ENCODE results near the gene LAMB1. TPM values are rescaled to one million over a fixed set of nuclear protein-coding genes. Genes with fewer than 3 reads are reported as not detected.
"Not testable (repeated sequence)": the region's sequence is repeated elsewhere in the genome, so short reads cannot be mapped to it uniquely, and the experiment has no call there.

LAMB1 gene
- total and polyA plus RNA-seq, 9 donors = 233 to 692 (median 529) TPM

- H3K27me3 ChIP-seq (ENCODE audit: control insufficient read depth, insufficient read depth, low read length); H3K9me3 ChIP-seq (replicated peaks; ENCODE audit: control insufficient read depth, low read depth, low read length); H3K27ac ChIP-seq (ENCODE audit: low read length); H3K4me3 ChIP-seq (ENCODE audit: low read length); H3K4me1 ChIP-seq (ENCODE audit: control insufficient read depth, insufficient read depth, low read length); H3K36me3 ChIP-seq (ENCODE audit: control insufficient read depth, insufficient read depth, low read length); DNase-seq: not testable (repeated sequence)
- WGBS (ENCODE audit: insufficient coverage) = 94% methylated on average over 21 of the region's 22 CpGs
Observed at GRCh38 chr7:107887827-107888226, 115.1 kb downstream of the LAMB1 start.

GRCh38 chr7:107884066-107884818 is 118.7 kb downstream of the LAMB1 start:
- Histone ChIP-seq H3K36me3 (ENCODE audit: control insufficient read depth, insufficient read depth, low read length) (no peaks in the 10 kb centered on the region), H3K27ac (ENCODE audit: low read length) (no peak overlapping the region), H3K4me3 (ENCODE audit: low read length) (no peak overlapping the region), H3K9me3 (replicated peaks; ENCODE audit: control insufficient read depth, low read depth, low read length) (no peaks in the 10 kb centered on the region), H3K4me1 (ENCODE audit: control insufficient read depth, insufficient read depth, low read length) (no peaks in the 10 kb centered on the region), H3K27me3 (ENCODE audit: control insufficient read depth, insufficient read depth, low read length) (peaks cover 4% of the 10 kb centered on the region)
- 45% methylated on average over 4 of the region's 6 CpGs for WGBS (ENCODE audit: insufficient coverage)
- DNase-seq = peak; percentile 26

- WGBS (ENCODE audit: insufficient coverage) = 60% methylated on average over 1 of the region's 2 CpGs
- H3K27me3 ChIP-seq (ENCODE audit: control insufficient read depth, insufficient read depth, low read length) = peaks cover 4% of the 10 kb centered on the region
- no peaks in the 10 kb centered on the region for H3K36me3 ChIP-seq (ENCODE audit: control insufficient read depth, insufficient read depth, low read length)
- no peaks in the 10 kb centered on the region for H3K9me3 ChIP-seq (replicated peaks; ENCODE audit: control insufficient read depth, low read depth, low read length)
- no peak overlapping the region for H3K27ac ChIP-seq (ENCODE audit: low read length)
- no peak overlapping the region for H3K4me3 ChIP-seq (ENCODE audit: low read length)
- no peaks in the 10 kb centered on the region for H3K4me1 ChIP-seq (ENCODE audit: control insufficient read depth, insufficient read depth, low read length)
- DNase-seq = no peak
Observed at GRCh38 chr7:107882766-107883165, 120.2 kb downstream of the LAMB1 start.

- WGBS (ENCODE audit: insufficient coverage) = no CpG with 5 or more reads among the region's 3 CpGs
- no peaks in the 10 kb centered on the region for H3K36me3 ChIP-seq (ENCODE audit: control insufficient read depth, insufficient read depth, low read length)
Observed at GRCh38 chr7:107879400-107880035, 123.4 kb downstream of the LAMB1 start.

GRCh38 chr7:107878636-107879035 is 124.3 kb downstream of the LAMB1 start:
- no peak overlapping the region for H3K4me3 ChIP-seq (ENCODE audit: low read length)
- H3K4me1 ChIP-seq (ENCODE audit: control insufficient read depth, insufficient read depth, low read length) = no peaks in the 10 kb centered on the region
- DNase-seq = no peak
- 100% methylated on average over 2 of the region's 3 CpGs for WGBS (ENCODE audit: insufficient coverage)
- no peak overlapping the region for H3K27ac ChIP-seq (ENCODE audit: low read length)
- H3K36me3 ChIP-seq (ENCODE audit: control insufficient read depth, insufficient read depth, low read length) = no peaks in the 10 kb centered on the region
- H3K27me3 ChIP-seq (ENCODE audit: control insufficient read depth, insufficient read depth, low read length) = no peaks in the 10 kb centered on the region
- H3K9me3 ChIP-seq (replicated peaks; ENCODE audit: control insufficient read depth, low read depth, low read length) = no peaks in the 10 kb centered on the region

More at GRCh38 chr7:107879400-107880035, 123.4 kb downstream of the LAMB1 start:
- Histone ChIP-seq H3K4me3 (ENCODE audit: low read length) (no peak overlapping the region), H3K27ac (ENCODE audit: low read length) (no peak overlapping the region), H3K9me3 (replicated peaks; ENCODE audit: control insufficient read depth, low read depth, low read length) (no peaks in the 10 kb centered on the region), H3K4me1 (ENCODE audit: control insufficient read depth, insufficient read depth, low read length) (no peaks in the 10 kb centered on the region), H3K27me3 (ENCODE audit: control insufficient read depth, insufficient read depth, low read length) (no peaks in the 10 kb centered on the region)
- DNase-seq = peak; percentile 49

- no CpG with 5 or more reads among the region's 5 CpGs for WGBS (ENCODE audit: insufficient coverage)
- no peak for DNase-seq
- Histone ChIP-seq H3K27ac (ENCODE audit: low read length) (no peak overlapping the region), H3K4me1 (ENCODE audit: control insufficient read depth, insufficient read depth, low read length) (no peaks in the 10 kb centered on the region), H3K36me3 (ENCODE audit: control insufficient read depth, insufficient read depth, low read length) (no peaks in the 10 kb centered on the region), H3K27me3 (ENCODE audit: control insufficient read depth, insufficient read depth, low read length) (no peaks in the 10 kb centered on the region), H3K4me3 (ENCODE audit: low read length) (no peak overlapping the region), H3K9me3 (replicated peaks; ENCODE audit: control insufficient read depth, low read depth, low read length) (no peaks in the 10 kb centered on the region)
Observed at GRCh38 chr7:107877731-107878382, 125.1 kb downstream of the LAMB1 start.

- no CpG with 5 or more reads among the region's 2 CpGs for WGBS (ENCODE audit: insufficient coverage)
- Histone ChIP-seq H3K27ac (ENCODE audit: low read length) (no peak overlapping the region), H3K9me3 (replicated peaks; ENCODE audit: control insufficient read depth, low read depth, low read length) (no peaks in the 10 kb centered on the region), H3K4me1 (ENCODE audit: control insufficient read depth, insufficient read depth, low read length) (no peaks in the 10 kb centered on the region), H3K27me3 (ENCODE audit: control insufficient read depth, insufficient read depth, low read length) (no peaks in the 10 kb centered on the region), H3K4me3 (ENCODE audit: low read length) (no peak overlapping the region), H3K36me3 (ENCODE audit: control insufficient read depth, insufficient read depth, low read length) (no peaks in the 10 kb centered on the region)
- DNase-seq = no peak
Observed at GRCh38 chr7:107876916-107877315, 126.0 kb downstream of the LAMB1 start.

- H3K27ac ChIP-seq (ENCODE audit: low read length) = no peak overlapping the region
- H3K4me3 ChIP-seq (ENCODE audit: low read length) = no peak overlapping the region
- no peaks in the 10 kb centered on the region for H3K4me1 ChIP-seq (ENCODE audit: control insufficient read depth, insufficient read depth, low read length)
- DNase-seq = peak; percentile 69
- no peaks in the 10 kb centered on the region for H3K9me3 ChIP-seq (replicated peaks; ENCODE audit: control insufficient read depth, low read depth, low read length)
- no peaks in the 10 kb centered on the region for H3K36me3 ChIP-seq (ENCODE audit: control insufficient read depth, insufficient read depth, low read length)
- H3K27me3 ChIP-seq (ENCODE audit: control insufficient read depth, insufficient read depth, low read length) = no peaks in the 10 kb centered on the region
- no CpG with 5 or more reads among the region's 6 CpGs for WGBS (ENCODE audit: insufficient coverage)
Observed at GRCh38 chr7:107874605-107875446, 128.1 kb downstream of the LAMB1 start.

- no peak for DNase-seq
- Histone ChIP-seq H3K36me3 (ENCODE audit: control insufficient read depth, insufficient read depth, low read length) (no peaks in the 10 kb centered on the region), H3K9me3 (replicated peaks; ENCODE audit: control insufficient read depth, low read depth, low read length) (no peaks in the 10 kb centered on the region), H3K27me3 (ENCODE audit: control insufficient read depth, insufficient read depth, low read length) (no peaks in the 10 kb centered on the region), H3K4me3 (ENCODE audit: low read length) (no peak overlapping the region), H3K4me1 (ENCODE audit: control insufficient read depth, insufficient read depth, low read length) (no peaks in the 10 kb centered on the region), H3K27ac (ENCODE audit: low read length) (no peak overlapping the region)
- WGBS (ENCODE audit: insufficient coverage) = no CpG with 5 or more reads among the region's 2 CpGs
Observed at GRCh38 chr7:107874111-107874510, 128.8 kb downstream of the LAMB1 start.

Measured in muscle of leg (tissue), 11 donors.